WTC11 (cell line): ENCODE results near the gene ACSF3. TPM values are rescaled to one million over a fixed set of nuclear protein-coding genes. Genes with fewer than 3 reads are reported as not detected.

Experiments used
- ATAC-seq: fragments of 200-7000 bp; cut with Tn5 transposase; 2 replicates; pipeline ENCODE4 v1.10.0; 2021; ENCODE audit warnings: mild to moderate bottlenecking, moderate library complexity
- CTCF ChIA-PET: fragments of 300-600 bp; sonication (Branson Sonifier 250); formaldehyde crosslinking; loops from one replicate; lab custom pipeline; 2021; ENCODE audit warnings: antibody characterized with exemption; lab: Charles Lee
- POLR2A ChIA-PET: fragments of 350-600 bp; sonication (Branson Sonifier 250); formaldehyde crosslinking; loops from one replicate; lab custom pipeline; 2021; ENCODE audit warnings: antibody characterized with exemption; lab: Charles Lee
- DNase-seq: peaks from one replicate; pipeline ENCODE4 v3.0.0; 2021; ENCODE audit warnings: low spot score
- H3K27ac Mint-ChIP-seq: 2 replicates; pipeline ENCODE4 v1.8.0; 2021; ENCODE audit warnings: mixed read lengths
- H3K27me3 Mint-ChIP-seq: 2 replicates; pipeline ENCODE4 v1.8.0; 2021; ENCODE audit warnings: low read depth, mild to moderate bottlenecking, moderate library complexity, mixed read lengths
- H3K36me3 Mint-ChIP-seq: 2 replicates; pipeline ENCODE4 v1.8.0; 2021; ENCODE audit warnings: mixed read lengths
- H3K4me1 Mint-ChIP-seq: 2 replicates; pipeline ENCODE4 v1.8.0; 2022; ENCODE audit warnings: mixed read lengths
- H3K4me3 Mint-ChIP-seq: 2 replicates; pipeline ENCODE4 v1.8.0; 2021; ENCODE audit warnings: mild to moderate bottlenecking, moderate library complexity, mixed read lengths
- H3K9me3 Mint-ChIP-seq: 2 replicates; pipeline ENCODE4 v1.8.0; 2021; ENCODE audit warnings: mixed read lengths
- CREM ChIP-seq: sonication (generic); formaldehyde crosslinking; IDR thresholded peaks from 2 replicates; pipeline ENCODE4 v1.8.1; 2022; ENCODE audit warnings: mild to moderate bottlenecking, missing genetic modification reagents, moderate library complexity
- ETV6 ChIP-seq: sonication (generic); formaldehyde crosslinking; IDR thresholded peaks from 2 replicates; pipeline ENCODE4 v1.8.1; 2022; ENCODE audit warnings: mild to moderate bottlenecking, missing genetic modification reagents
- FOXK1 ChIP-seq: sonication (generic); formaldehyde crosslinking; IDR thresholded peaks from 2 replicates; pipeline ENCODE4 v1.8.0; 2022; ENCODE audit warnings: mild to moderate bottlenecking, moderate library complexity, missing genetic modification reagents
- IRF2 ChIP-seq: sonication (generic); formaldehyde crosslinking; IDR thresholded peaks from 2 replicates; pipeline ENCODE4 v1.8.0; 2022; ENCODE audit warnings: low read depth, missing genetic modification reagents, borderline replicate concordance
- NR1H2 ChIP-seq: sonication (generic); formaldehyde crosslinking; IDR thresholded peaks from 2 replicates; pipeline ENCODE4 v1.9.0; 2021; ENCODE audit warnings: mild to moderate bottlenecking, moderate library complexity, missing genetic modification reagents
- RELA ChIP-seq: sonication (generic); formaldehyde crosslinking; IDR thresholded peaks from 2 replicates; pipeline ENCODE4 v1.8.1; 2022; ENCODE audit warnings: missing genetic modification reagents, mild to moderate bottlenecking, borderline replicate concordance
- ZNF138 ChIP-seq: sonication (generic); formaldehyde crosslinking; conservative IDR thresholded peaks from 2 replicates; pipeline ENCODE4 v1.8.1; 2022; ENCODE audit warnings: mild to moderate bottlenecking, moderate library complexity, missing genetic modification reagents
- ZNF232 ChIP-seq: sonication (generic); formaldehyde crosslinking; IDR thresholded peaks from 2 replicates; pipeline ENCODE4 v1.8.0; 2022; ENCODE audit warnings: mild to moderate bottlenecking, missing genetic modification reagents
- total RNA-seq: library from RNA; stranded (reverse); gene quantifications from 3 replicates; pipeline ENCODE4 v1.2.3, GENCODE V29; 2021
- TF ChIP-seq, protein P1 (sequence below): sonication (generic); formaldehyde crosslinking; IDR thresholded peaks from 2 replicates; pipeline ENCODE4 v1.8.0; 2022; ENCODE audit warnings: mild to moderate bottlenecking, missing genetic modification reagents
- TF ChIP-seq, protein P2 (sequence below): fragments of 200-600 bp; IDR thresholded peaks from 2 replicates; pipeline ENCODE4 v1.8.0; 2022; ENCODE audit warnings: antibody characterized with exemption
- TF ChIP-seq, protein P3 (sequence below): sonication (generic); formaldehyde crosslinking; IDR thresholded peaks from 2 replicates; pipeline ENCODE4 v1.8.1; 2023; ENCODE audit warnings: mild to moderate bottlenecking, missing genetic modification reagents
- TF ChIP-seq, protein P4 (sequence below): sonication (generic); formaldehyde crosslinking; IDR thresholded peaks from 2 replicates; pipeline ENCODE4 v1.8.0; 2023; ENCODE audit warnings: mild to moderate bottlenecking, missing genetic modification reagents
- TF ChIP-seq, protein P5 (sequence below): sonication (generic); formaldehyde crosslinking; IDR thresholded peaks from 2 replicates; pipeline ENCODE4 v1.8.0; 2022; ENCODE audit warnings: mild to moderate bottlenecking, missing genetic modification reagents
- TF ChIP-seq, protein P6 (sequence below): sonication (generic); formaldehyde crosslinking; IDR thresholded peaks from 2 replicates; pipeline ENCODE4 v1.8.1; 2023; ENCODE audit warnings: mild to moderate bottlenecking, missing genetic modification reagents, borderline replicate concordance
- TF ChIP-seq, protein P7 (sequence below): sonication (generic); formaldehyde crosslinking; conservative IDR thresholded peaks from 2 replicates; pipeline ENCODE4 v1.8.1; 2023; ENCODE audit warnings: mild to moderate bottlenecking, low read depth, missing genetic modification reagents, moderate library complexity

Gene ACSF3
- total RNA-seq, 1 experiment from 2014 or later, result 22.9 TPM

DNA sequence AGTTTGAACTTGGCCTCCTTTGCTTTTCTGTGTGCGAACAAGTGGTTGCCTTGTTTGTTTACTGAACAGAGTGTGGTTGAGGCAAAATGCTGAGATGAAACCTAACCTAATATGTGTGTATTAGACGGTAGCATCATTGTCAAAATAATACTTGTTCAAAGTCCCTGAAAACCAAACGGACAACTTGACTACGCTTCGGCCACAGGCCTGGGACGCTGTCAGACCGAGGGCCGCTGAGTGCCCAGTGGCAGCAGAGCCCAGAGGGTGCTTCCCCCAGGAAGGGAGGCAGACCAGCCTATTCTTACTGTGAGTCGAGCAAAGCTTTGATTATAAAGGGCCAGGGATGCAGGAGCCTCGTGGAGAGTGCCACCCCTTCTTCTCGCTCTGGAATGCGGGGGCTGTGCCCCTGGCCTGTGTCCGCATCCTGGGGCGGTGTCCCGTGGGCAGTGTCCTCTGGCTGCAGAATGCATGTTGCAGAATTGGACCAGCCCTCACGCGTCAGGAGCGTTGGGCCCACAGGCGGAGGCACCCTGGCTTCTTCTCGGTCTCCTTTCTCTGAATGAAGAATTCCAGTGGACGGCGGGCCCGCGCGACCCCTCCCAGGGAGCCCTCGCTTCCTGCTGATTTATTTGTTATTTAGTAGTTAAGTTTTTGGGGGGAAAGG is 5.2 kb downstream of the ACSF3 start:
- H3K4me3 Mint-ChIP-seq, result no peak overlapping the region
- DNase-seq, result no peak
- H3K4me1 Mint-ChIP-seq, result peaks cover 29% of the 10 kb centered on the region
- H3K9me3 Mint-ChIP-seq, result no peaks in the 10 kb centered on the region
- no peak overlapping the region for H3K27ac Mint-ChIP-seq
- peaks cover 20% of the 10 kb centered on the region for H3K36me3 Mint-ChIP-seq
- no peak for TF ChIP-seq ZNF232
- no peak for TF ChIP-seq ZNF138 (CRISPR knock-in tag)
- TF ChIP-seq, protein P1, sequence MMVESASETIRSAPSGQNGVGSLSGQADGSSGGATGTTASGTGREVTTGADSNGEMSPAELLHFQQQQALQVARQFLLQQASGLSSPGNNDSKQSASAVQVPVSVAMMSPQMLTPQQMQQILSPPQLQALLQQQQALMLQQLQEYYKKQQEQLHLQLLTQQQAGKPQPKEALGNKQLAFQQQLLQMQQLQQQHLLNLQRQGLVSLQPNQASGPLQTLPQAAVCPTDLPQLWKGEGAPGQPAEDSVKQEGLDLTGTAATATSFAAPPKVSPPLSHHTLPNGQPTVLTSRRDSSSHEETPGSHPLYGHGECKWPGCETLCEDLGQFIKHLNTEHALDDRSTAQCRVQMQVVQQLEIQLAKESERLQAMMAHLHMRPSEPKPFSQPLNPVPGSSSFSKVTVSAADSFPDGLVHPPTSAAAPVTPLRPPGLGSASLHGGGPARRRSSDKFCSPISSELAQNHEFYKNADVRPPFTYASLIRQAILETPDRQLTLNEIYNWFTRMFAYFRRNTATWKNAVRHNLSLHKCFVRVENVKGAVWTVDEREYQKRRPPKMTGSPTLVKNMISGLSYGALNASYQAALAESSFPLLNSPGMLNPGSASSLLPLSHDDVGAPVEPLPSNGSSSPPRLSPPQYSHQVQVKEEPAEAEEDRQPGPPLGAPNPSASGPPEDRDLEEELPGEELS (CRISPR knock-in tag), result no peak
- TF ChIP-seq, protein P2, sequence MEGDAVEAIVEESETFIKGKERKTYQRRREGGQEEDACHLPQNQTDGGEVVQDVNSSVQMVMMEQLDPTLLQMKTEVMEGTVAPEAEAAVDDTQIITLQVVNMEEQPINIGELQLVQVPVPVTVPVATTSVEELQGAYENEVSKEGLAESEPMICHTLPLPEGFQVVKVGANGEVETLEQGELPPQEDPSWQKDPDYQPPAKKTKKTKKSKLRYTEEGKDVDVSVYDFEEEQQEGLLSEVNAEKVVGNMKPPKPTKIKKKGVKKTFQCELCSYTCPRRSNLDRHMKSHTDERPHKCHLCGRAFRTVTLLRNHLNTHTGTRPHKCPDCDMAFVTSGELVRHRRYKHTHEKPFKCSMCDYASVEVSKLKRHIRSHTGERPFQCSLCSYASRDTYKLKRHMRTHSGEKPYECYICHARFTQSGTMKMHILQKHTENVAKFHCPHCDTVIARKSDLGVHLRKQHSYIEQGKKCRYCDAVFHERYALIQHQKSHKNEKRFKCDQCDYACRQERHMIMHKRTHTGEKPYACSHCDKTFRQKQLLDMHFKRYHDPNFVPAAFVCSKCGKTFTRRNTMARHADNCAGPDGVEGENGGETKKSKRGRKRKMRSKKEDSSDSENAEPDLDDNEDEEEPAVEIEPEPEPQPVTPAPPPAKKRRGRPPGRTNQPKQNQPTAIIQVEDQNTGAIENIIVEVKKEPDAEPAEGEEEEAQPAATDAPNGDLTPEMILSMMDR, result no peak
- no peak for TF ChIP-seq ETV6 (CRISPR knock-in tag)
- TF ChIP-seq RELA (CRISPR knock-in tag), result no peak
- TF ChIP-seq, protein P3, sequence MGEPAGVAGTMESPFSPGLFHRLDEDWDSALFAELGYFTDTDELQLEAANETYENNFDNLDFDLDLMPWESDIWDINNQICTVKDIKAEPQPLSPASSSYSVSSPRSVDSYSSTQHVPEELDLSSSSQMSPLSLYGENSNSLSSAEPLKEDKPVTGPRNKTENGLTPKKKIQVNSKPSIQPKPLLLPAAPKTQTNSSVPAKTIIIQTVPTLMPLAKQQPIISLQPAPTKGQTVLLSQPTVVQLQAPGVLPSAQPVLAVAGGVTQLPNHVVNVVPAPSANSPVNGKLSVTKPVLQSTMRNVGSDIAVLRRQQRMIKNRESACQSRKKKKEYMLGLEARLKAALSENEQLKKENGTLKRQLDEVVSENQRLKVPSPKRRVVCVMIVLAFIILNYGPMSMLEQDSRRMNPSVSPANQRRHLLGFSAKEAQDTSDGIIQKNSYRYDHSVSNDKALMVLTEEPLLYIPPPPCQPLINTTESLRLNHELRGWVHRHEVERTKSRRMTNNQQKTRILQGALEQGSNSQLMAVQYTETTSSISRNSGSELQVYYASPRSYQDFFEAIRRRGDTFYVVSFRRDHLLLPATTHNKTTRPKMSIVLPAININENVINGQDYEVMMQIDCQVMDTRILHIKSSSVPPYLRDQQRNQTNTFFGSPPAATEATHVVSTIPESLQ (CRISPR knock-in tag), result no peak
- TF ChIP-seq FOXK1 (CRISPR knock-in tag), result no peak
- TF ChIP-seq, protein P4, sequence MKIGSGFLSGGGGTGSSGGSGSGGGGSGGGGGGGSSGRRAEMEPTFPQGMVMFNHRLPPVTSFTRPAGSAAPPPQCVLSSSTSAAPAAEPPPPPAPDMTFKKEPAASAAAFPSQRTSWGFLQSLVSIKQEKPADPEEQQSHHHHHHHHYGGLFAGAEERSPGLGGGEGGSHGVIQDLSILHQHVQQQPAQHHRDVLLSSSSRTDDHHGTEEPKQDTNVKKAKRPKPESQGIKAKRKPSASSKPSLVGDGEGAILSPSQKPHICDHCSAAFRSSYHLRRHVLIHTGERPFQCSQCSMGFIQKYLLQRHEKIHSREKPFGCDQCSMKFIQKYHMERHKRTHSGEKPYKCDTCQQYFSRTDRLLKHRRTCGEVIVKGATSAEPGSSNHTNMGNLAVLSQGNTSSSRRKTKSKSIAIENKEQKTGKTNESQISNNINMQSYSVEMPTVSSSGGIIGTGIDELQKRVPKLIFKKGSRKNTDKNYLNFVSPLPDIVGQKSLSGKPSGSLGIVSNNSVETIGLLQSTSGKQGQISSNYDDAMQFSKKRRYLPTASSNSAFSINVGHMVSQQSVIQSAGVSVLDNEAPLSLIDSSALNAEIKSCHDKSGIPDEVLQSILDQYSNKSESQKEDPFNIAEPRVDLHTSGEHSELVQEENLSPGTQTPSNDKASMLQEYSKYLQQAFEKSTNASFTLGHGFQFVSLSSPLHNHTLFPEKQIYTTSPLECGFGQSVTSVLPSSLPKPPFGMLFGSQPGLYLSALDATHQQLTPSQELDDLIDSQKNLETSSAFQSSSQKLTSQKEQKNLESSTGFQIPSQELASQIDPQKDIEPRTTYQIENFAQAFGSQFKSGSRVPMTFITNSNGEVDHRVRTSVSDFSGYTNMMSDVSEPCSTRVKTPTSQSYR (CRISPR knock-in tag), result no peak
- TF ChIP-seq, protein P5, sequence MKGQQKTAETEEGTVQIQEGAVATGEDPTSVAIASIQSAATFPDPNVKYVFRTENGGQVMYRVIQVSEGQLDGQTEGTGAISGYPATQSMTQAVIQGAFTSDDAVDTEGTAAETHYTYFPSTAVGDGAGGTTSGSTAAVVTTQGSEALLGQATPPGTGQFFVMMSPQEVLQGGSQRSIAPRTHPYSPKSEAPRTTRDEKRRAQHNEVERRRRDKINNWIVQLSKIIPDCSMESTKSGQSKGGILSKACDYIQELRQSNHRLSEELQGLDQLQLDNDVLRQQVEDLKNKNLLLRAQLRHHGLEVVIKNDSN (CRISPR knock-in tag), result no peak
- TF ChIP-seq NR1H2, result no peak
- TF ChIP-seq CREM (CRISPR knock-in tag), result no peak
- TF ChIP-seq, protein P6, sequence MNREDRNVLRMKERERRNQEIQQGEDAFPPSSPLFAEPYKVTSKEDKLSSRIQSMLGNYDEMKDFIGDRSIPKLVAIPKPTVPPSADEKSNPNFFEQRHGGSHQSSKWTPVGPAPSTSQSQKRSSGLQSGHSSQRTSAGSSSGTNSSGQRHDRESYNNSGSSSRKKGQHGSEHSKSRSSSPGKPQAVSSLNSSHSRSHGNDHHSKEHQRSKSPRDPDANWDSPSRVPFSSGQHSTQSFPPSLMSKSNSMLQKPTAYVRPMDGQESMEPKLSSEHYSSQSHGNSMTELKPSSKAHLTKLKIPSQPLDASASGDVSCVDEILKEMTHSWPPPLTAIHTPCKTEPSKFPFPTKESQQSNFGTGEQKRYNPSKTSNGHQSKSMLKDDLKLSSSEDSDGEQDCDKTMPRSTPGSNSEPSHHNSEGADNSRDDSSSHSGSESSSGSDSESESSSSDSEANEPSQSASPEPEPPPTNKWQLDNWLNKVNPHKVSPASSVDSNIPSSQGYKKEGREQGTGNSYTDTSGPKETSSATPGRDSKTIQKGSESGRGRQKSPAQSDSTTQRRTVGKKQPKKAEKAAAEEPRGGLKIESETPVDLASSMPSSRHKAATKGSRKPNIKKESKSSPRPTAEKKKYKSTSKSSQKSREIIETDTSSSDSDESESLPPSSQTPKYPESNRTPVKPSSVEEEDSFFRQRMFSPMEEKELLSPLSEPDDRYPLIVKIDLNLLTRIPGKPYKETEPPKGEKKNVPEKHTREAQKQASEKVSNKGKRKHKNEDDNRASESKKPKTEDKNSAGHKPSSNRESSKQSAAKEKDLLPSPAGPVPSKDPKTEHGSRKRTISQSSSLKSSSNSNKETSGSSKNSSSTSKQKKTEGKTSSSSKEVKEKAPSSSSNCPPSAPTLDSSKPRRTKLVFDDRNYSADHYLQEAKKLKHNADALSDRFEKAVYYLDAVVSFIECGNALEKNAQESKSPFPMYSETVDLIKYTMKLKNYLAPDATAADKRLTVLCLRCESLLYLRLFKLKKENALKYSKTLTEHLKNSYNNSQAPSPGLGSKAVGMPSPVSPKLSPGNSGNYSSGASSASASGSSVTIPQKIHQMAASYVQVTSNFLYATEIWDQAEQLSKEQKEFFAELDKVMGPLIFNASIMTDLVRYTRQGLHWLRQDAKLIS (CRISPR knock-in tag), result no peak
- TF ChIP-seq, protein P7, sequence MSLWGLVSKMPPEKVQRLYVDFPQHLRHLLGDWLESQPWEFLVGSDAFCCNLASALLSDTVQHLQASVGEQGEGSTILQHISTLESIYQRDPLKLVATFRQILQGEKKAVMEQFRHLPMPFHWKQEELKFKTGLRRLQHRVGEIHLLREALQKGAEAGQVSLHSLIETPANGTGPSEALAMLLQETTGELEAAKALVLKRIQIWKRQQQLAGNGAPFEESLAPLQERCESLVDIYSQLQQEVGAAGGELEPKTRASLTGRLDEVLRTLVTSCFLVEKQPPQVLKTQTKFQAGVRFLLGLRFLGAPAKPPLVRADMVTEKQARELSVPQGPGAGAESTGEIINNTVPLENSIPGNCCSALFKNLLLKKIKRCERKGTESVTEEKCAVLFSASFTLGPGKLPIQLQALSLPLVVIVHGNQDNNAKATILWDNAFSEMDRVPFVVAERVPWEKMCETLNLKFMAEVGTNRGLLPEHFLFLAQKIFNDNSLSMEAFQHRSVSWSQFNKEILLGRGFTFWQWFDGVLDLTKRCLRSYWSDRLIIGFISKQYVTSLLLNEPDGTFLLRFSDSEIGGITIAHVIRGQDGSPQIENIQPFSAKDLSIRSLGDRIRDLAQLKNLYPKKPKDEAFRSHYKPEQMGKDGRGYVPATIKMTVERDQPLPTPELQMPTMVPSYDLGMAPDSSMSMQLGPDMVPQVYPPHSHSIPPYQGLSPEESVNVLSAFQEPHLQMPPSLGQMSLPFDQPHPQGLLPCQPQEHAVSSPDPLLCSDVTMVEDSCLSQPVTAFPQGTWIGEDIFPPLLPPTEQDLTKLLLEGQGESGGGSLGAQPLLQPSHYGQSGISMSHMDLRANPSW, result no peak
- TF ChIP-seq IRF2 (CRISPR knock-in tag), result no peak
- no peak for ATAC-seq
- POLR2A ChIA-PET, result no interaction called here
- CTCF ChIA-PET, result no interaction called here
- H3K27me3 Mint-ChIP-seq, result no peaks in the 10 kb centered on the region; the same call in 1 of the 2 replicates
